HG03196 (cell line): Measurements from ENCODE around the gene PROCR.
"Not testable (repeated sequence)": the region's sequence is repeated elsewhere in the genome, so short reads cannot be mapped to it uniquely, and the experiment has no call there.

ENCODE experiments used
- ATAC-seq: cut with Tn5 transposase; IDR thresholded peaks from one replicate; pipeline ENCODE4 v1.9.1; 2021; ENCODE audit not compliant: unreplicated experiment

The PROCR gene

DNA sequence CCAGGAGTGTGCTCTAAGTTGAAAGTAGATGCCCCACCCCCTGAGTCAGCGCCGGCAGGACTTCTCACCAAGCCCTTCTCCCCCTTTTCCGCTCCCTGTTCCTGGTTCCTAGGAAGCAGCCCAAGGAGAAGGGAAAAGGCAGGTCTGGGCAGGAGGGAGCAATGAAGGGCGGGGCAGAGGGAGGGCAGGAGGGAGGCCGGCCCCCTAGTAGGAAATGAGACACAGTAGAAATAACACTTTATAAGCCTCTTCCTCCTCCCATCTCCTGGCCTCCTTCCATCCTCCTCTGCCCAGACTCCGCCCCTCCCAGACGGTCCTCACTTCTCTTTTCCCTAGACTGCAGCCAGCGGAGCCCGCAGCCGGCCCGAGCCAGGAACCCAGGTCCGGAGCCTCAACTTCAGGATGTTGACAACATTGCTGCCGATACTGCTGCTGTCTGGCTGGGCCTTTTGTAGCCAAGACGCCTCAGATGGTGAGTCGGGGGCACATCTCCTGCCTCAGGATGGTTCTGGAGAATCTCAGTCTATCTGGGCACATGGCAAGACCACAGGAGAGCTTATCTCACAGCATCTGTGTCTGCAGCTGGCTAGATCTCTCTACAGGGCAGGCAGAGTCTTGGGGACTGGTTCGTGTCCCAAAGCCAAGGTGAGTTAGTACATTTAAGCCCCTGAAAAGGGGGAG lies at the start of gene PROCR:
TSS of gene PROCR (plus strand) at position 320 of the 681 bp plus-strand sequence. CDS start at position 403, 83 bp downstream.
- no peak for ATAC-seq

- ATAC-seq = no peak
Observed at GRCh38 chr20:35122756-35123405, 49.0 kb upstream of the PROCR start.

DNA sequence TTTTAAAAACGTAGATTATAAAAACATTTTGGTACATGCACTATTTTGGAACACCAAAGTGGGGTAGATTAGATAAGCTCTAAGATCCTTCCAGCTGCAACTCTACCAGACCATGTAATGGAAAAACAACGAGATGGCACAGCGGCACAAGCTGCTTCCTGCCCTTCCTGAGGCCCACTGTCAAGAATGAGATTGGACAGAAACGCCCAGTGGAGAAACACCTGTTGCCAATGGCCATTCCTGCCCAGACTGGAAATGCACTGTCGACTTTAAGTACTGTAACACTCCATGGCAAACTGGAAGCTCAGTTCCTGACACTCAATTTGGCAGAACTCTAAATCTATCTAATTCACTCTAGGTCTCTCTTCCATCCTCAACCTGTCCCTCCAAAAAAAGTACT lies 46.1 kb upstream of the PROCR start:
- ATAC-seq = no peak

DNA sequence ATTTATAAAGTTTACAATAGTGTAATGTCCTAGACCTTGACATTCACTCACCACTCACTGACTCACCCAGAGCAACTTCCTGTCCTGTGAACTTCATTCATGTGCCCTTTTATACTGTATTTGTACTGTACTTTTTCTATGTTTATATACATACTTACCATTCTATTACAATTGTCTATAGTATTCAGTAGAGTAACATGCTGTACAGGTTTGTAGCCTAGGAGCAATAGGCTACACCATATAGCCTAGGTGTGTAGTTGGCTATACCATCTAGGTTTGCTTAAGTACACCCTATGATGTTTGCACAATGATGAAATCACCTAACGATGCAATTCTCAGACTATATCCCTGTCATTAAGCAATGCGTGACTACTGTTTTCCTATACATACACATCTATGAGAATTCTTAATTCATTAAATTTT lies 42.2 kb upstream of the PROCR start:
- no peak for ATAC-seq

GRCh38 chr20:35131934-35132333 lies 39.9 kb upstream of the PROCR start:
- ATAC-seq = no peak

GRCh38 chr20:35133031-35133430 lies 38.8 kb upstream of the PROCR start:
- ATAC-seq = no peak

- ATAC-seq = no peak
Observed at GRCh38 chr20:35133735-35134134, 38.1 kb upstream of the PROCR start.

- ATAC-seq = no peak
Observed at GRCh38 chr20:35134472-35134871, 37.4 kb upstream of the PROCR start.

DNA sequence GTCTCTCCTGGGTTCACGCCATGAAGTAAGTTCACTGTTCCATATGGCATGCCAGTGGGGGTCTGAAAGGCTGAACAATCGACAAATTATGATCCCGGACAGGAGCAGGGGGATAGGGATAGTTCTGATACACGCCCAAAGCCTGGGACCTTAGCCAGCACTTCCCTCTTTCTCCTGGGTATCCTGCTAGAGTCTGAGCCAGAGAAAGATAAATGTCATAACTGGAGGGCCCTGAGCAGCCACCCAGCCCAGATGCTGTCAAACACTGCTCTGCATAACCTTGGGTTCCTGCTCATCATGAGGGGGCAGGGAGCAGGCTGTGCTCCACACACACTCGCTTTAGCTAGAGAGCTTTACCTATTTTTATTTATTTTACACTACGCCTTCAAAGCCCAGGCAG lies 37.0 kb upstream of the PROCR start:
- no peak for ATAC-seq

GRCh38 chr20:35135867-35136586 lies 35.8 kb upstream of the PROCR start:
- no peak for ATAC-seq

- no peak for ATAC-seq
Observed at GRCh38 chr20:35144694-35145093, 27.2 kb upstream of the PROCR start.

- no peak for ATAC-seq
Observed at GRCh38 chr20:35145141-35145564, 26.7 kb upstream of the PROCR start.

DNA sequence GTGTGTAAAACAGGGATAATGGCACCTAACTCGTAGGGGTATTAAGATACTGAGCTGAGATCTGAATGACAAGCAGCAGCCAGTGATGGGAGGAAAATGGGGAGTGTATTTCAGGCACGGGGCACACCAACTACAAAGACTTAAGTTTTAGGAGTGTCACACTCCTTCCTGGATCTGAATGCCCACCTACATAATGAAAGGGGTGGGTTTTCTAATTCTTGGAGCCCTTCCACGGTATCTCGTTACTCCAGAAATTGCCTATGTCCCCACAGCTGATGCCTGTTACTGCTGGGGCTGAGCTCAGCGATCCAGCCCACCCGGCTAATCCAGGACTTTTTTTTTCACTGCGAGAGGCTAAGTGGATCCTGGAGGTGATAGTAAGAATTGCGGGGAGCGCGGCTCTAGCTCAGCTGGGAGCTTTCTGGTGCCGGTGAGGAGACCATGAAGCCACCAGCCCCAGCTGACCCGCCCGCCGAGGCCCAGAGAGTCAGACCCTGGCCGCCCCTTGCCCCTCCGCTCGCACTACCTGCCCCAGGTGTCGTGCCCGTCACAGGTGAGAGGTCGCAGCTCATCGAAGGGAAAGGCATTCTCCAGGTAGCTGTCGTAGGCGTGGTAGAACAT lies 25.5 kb upstream of the PROCR start:
- no peak for ATAC-seq

GRCh38 chr20:35146920-35147574 lies 24.8 kb upstream of the PROCR start, which contains the start of gene EDEM2:
TSS of gene EDEM2 (minus strand) at chr20:35147336. CDS start at chr20:35147258, 78 bp downstream.
- ATAC-seq = peak; percentile 80

GRCh38 chr20:35147575-35148071 lies 24.2 kb upstream of the PROCR start:
- peak; percentile 14 for ATAC-seq

DNA sequence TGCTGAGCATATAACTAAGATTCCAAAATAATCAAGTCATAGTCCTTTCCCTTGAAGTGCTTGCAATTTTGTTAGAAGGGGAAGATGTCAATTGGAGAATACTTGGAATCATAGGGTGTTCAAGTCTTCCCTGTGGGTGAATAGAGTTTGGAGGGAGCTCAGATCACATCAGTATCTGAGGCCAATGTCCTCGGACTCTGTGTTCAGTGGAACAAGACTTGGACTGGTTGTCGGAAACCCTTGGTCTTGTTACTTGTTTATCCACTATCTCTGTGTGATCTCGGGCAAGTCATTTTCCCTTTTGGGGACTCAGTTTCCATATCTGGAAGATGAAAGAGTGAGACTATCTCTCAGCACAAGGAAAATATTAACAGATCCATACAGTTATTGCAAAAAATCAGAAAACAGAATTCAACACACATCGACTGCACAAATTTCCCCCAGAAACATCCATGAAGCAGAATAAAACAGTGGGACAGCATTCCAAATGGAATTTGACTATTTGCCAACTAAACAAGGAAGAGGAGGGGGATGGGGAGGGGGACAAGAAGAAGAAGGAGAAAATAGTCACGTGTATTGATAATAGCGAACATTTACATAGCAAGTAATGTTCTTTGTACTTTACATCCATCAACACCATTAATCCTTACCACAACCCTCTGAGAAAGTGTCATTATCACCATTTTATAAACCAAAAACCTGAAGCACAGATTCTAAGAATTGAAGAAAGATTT lies 20.9 kb upstream of the PROCR start:
- no peak for ATAC-seq

GRCh38 chr20:35151736-35152135 lies 20.1 kb upstream of the PROCR start:
- no peak for ATAC-seq

DNA sequence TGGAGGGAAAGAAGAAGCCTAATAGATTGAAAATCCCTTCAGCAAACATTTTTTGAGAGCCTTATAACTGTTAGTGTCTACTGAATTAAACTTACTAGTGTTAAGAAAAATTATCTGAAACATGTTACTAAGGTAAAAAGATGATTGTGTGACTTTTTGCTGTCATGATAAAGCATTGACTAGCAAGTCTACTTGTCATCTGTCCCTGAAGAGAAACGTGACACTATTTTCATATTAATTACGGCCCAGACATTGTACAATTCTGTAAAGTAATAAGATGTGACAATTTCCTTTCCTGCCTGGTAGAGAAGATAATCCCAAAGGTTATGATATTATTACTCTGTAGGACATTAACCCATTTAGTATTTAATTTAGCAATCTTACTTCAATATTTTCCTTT lies 15.9 kb upstream of the PROCR start:
- ATAC-seq = no peak

DNA sequence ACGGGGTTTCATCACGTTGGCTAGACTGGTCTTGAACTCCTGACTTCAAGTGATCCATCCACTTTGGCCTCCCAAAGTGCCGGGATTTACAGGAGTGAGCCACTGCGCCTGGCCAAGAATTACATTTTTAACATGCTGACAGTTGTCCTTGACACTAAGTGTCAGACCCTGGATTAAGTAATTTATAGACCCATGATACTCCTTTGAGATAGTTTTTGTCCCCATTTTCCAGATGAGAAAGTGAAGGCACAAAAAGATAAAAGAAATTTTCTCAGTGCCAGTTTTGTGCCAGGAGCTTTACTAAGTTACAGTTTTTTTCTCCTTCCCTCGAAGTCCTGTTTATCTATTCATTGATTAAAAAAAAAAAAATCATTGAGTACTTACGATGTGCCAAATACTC lies 14.9 kb upstream of the PROCR start:
- no peak for ATAC-seq

- ATAC-seq = not testable (repeated sequence)
Observed at GRCh38 chr20:35160341-35160740, 11.5 kb upstream of the PROCR start.
